GM23338 (cell line): ENCODE data around the gene FUZ. TPM values are rescaled to one million over a fixed set of nuclear protein-coding genes. Genes with fewer than 3 reads are reported as not detected.

Experiments used
- ATAC-seq: fragments of 200-7000 bp; cut with Tn5 transposase; 3 replicates; pipeline ENCODE4 v1.9.1; 2020
- DNase-seq: peaks from one replicate; pipeline ENCODE4 v3.0.0-alpha.2; 2015; ENCODE audit warnings: low spot score
- H2AFZ ChIP-seq: fragments of 200-600 bp; sonication (generic); 2 replicates; pipeline ENCODE4 v1.8.0; 2016; ENCODE audit warnings: antibody characterized with exemption, mild to moderate bottlenecking, moderate library complexity
- H3F3A ChIP-seq: fragments of 200-600 bp; sonication (generic); replicated peaks from 2 replicates; pipeline ENCODE4 v1.8.0; 2017; ENCODE audit warnings: antibody characterized with exemption, mixed run types, low read depth
- H3K27ac ChIP-seq: fragments of 200-600 bp; sonication (generic); 2 replicates; pipeline ENCODE4 v1.6.1; 2016; ENCODE audit warnings: low read depth
- H3K27me3 ChIP-seq: fragments of 200-600 bp; sonication (generic); 2 replicates; pipeline ENCODE4 v1.8.0; 2016; ENCODE audit warnings: mild to moderate bottlenecking, mixed run types, moderate library complexity; ENCODE audit not compliant: insufficient read depth
- H3K36me3 ChIP-seq: fragments of 200-600 bp; sonication (generic); 2 replicates; pipeline ENCODE4 v1.8.0; 2016; ENCODE audit warnings: mild to moderate bottlenecking; ENCODE audit not compliant: insufficient read depth
- H3K4me1 ChIP-seq: fragments of 200-600 bp; sonication (generic); 2 replicates; pipeline ENCODE4 v1.8.0; 2016; ENCODE audit warnings: mild to moderate bottlenecking, moderate library complexity; ENCODE audit not compliant: insufficient read depth
- H3K4me2 ChIP-seq: fragments of 200-600 bp; sonication (generic); 2 replicates; pipeline ENCODE4 v1.7.1; 2017; ENCODE audit warnings: mixed run types
- H3K4me3 ChIP-seq: fragments of 200-600 bp; sonication (generic); 2 replicates; pipeline ENCODE4 v1.6.1; 2016; ENCODE audit warnings: mixed run types
- H3K79me2 ChIP-seq: fragments of 200-600 bp; sonication (generic); replicated peaks from 2 replicates; pipeline ENCODE4 v1.8.0; 2017; ENCODE audit warnings: mild to moderate bottlenecking; ENCODE audit not compliant: insufficient read depth
- H3K9me2 ChIP-seq: fragments of 200-600 bp; sonication (generic); 2 replicates; pipeline ENCODE4 v1.8.0; 2017; ENCODE audit not compliant: insufficient read depth
- H4K20me1 ChIP-seq: fragments of 200-600 bp; sonication (generic); replicated peaks from 2 replicates; pipeline ENCODE4 v1.8.0; 2017; ENCODE audit warnings: mild to moderate bottlenecking; ENCODE audit not compliant: insufficient read depth
- H3K27ac Mint-ChIP-seq: 2 replicates; pipeline ENCODE4 v1.8.0; 2020; ENCODE audit warnings: inconsistent platforms, mild to moderate bottlenecking, moderate library complexity, mixed read lengths
- H3K27me3 Mint-ChIP-seq: 3 replicates; pipeline ENCODE4 v1.8.0; 2022; ENCODE audit warnings: low read depth, mild to moderate bottlenecking, moderate library complexity, mixed read lengths, inconsistent platforms; ENCODE audit not compliant: insufficient read depth, poor library complexity
- H3K36me3 Mint-ChIP-seq: 3 replicates; pipeline ENCODE4 v1.8.0; 2021; ENCODE audit warnings: low read depth, mild to moderate bottlenecking, inconsistent platforms, moderate library complexity, mixed read lengths
- H3K4me1 Mint-ChIP-seq: 3 replicates; pipeline ENCODE4 v1.8.0; 2020; ENCODE audit warnings: mild to moderate bottlenecking, inconsistent platforms, mixed read lengths
- H3K4me3 Mint-ChIP-seq: 3 replicates; pipeline ENCODE4 v1.8.0; 2021; ENCODE audit warnings: moderate library complexity, mild to moderate bottlenecking, inconsistent platforms, mixed read lengths
- H3K9me3 Mint-ChIP-seq: 3 replicates; pipeline ENCODE4 v1.8.0; 2020; ENCODE audit warnings: moderate library complexity, mild to moderate bottlenecking, inconsistent platforms, mixed read lengths
- CREB1 ChIP-seq: fragments of 250-450 bp; sonication (Bioruptor Pico); IDR thresholded peaks from 2 replicates; pipeline ENCODE4 v1.5.0; 2020; ENCODE audit warnings: low read depth, mild to moderate bottlenecking, moderate library complexity
- CTCF ChIP-seq, 2 experiments: fragments of 200-600 bp in 1 of 2; sonication (generic) in 1 of 2; conservative IDR thresholded peaks; 2 replicates each; pipeline versions ENCODE4 v1.5.1 to v1.6.1; 2016 to 2017; ENCODE audit warnings: antibody characterized with exemption in 2 of 2, low read depth in 2 of 2, mild to moderate bottlenecking in 2 of 2, moderate library complexity in 1 of 2
- EZH2 ChIP-seq: fragments of 200-600 bp; sonication (generic); IDR thresholded peaks from one replicate; pipeline ENCODE4 v1.8.0; 2017; ENCODE audit warnings: antibody characterized with exemption, mild to moderate bottlenecking, low read depth; ENCODE audit not compliant: unreplicated experiment
- EZH2phosphoT487 ChIP-seq: fragments of 200-600 bp; sonication (generic); IDR thresholded peaks from one replicate; pipeline ENCODE4 v1.8.1; 2018; ENCODE audit warnings: antibody characterized with exemption; ENCODE audit not compliant: unreplicated experiment
- NANOG ChIP-seq: IDR thresholded peaks from 2 replicates; pipeline ENCODE4 v1.6.1; 2016; ENCODE audit warnings: antibody characterized with exemption, borderline replicate concordance
- POLR2AphosphoS5 ChIP-seq: IDR thresholded peaks from 2 replicates; pipeline ENCODE4 v1.6.1; 2016; ENCODE audit warnings: antibody characterized with exemption, low read depth
- REST ChIP-seq: IDR thresholded peaks from one replicate; pipeline ENCODE4 v1.6.1; 2018; ENCODE audit warnings: antibody characterized with exemption; ENCODE audit not compliant: unreplicated experiment
- polyA plus RNA-seq: library from polyadenylated mRNA; unstranded; fragments of >200 nt; fragmentation: Nextera tagmentation; extraction: Ambion mirVana; gene quantifications from 2 replicates; pipeline ENCODE4 v1.2.1, GENCODE V29; 2016
- total RNA-seq: library from RNA; depleted of rRNA; stranded (reverse); fragments of >200 nt; shearing (Covaris generic); gene quantifications from 2 replicates; pipeline ENCODE4 v1.2.3, GENCODE V29; 2014
- TF ChIP-seq, protein P1 (sequence below): IDR thresholded peaks from 2 replicates; pipeline ENCODE4 v1.6.1; 2016; ENCODE audit warnings: antibody characterized with exemption

Gene FUZ
- total and polyA plus RNA-seq, 2 experiments from 2014 or later = 24.3 to 34.8 TPM

DNA sequence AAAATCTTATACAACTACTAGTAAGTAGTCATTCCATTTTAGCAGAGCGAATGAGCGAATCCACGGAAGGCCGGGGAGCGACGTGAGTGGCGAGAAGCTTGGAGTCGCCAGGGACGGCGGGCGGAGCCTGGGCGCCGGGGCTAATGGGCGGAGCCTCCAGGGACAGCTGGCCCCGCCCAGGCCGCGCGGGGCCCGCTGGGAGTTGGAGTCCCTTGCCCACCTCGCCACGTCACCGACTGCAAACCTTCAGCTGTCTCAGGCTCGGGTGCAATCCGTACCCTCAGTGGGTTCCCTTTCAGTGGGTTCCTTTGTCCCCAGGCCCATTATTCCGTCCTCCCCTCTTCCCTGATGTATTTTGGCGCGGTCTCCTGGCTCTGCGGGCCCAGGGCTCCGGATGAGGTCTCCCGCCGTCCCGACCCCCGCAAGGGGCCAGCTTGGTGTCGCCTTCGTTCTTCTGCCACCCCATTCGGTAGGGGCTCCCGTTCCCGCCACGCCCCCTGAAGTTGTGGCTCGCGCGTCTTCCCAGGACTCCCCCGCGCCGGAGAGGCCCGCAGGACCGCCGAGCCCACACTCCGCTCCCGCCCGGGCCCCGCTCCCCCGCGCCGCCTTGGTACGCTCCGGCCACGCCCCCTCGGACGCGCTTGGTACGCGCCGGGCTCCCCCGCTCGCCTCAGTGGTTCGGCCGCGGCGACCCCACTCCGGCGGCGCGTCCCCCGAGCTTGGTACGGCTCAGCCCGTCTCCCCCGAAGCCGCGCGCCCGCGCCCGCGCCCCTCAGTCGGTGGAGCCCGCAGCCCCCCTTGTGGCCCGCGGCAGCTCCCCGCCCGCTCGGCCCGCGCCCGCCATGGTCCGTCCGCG, 37.6 kb upstream of the FUZ start, which contains the start of gene PTOV1:
TSS of gene PTOV1 (plus strand) at position 673 of the 856 bp plus-strand sequence.
- peaks cover 37% of the 10 kb centered on the region for H3K79me2 ChIP-seq
- TF ChIP-seq EZH2phosphoT487 = no peak
- TF ChIP-seq CREB1 (CRISPR knock-in tag) = peak; percentile 97
- TF ChIP-seq POLR2AphosphoS5 = peak; percentile 44
- TF ChIP-seq EZH2 = no peak
- TF ChIP-seq, protein P1, sequence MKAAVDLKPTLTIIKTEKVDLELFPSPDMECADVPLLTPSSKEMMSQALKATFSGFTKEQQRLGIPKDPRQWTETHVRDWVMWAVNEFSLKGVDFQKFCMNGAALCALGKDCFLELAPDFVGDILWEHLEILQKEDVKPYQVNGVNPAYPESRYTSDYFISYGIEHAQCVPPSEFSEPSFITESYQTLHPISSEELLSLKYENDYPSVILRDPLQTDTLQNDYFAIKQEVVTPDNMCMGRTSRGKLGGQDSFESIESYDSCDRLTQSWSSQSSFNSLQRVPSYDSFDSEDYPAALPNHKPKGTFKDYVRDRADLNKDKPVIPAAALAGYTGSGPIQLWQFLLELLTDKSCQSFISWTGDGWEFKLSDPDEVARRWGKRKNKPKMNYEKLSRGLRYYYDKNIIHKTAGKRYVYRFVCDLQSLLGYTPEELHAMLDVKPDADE = peak; percentile 46; the same call in 1 of the 2 replicates
- no peak for TF ChIP-seq NANOG
- H3K27ac Mint-ChIP-seq = peak within 1 kb of the TSS; percentile 95

GRCh38 chr19:49850221-49850486, 37.1 kb upstream of the FUZ start:
- H2AFZ ChIP-seq = peak overlapping the region; percentile 11; the same call in 1 of the 2 replicates
- Mint-ChIP-seq H3K9me3 (peaks cover 10% of the 10 kb centered on the region; the same call in 2 of the 3 replicates), H3K27ac (no peak overlapping the region), H3K36me3 (peaks cover 37% of the 10 kb centered on the region), H3K4me1 (peaks cover 24% of the 10 kb centered on the region), H3K4me3 (peak overlapping the region; percentile 78), H3K27me3 (peaks cover 19% of the 10 kb centered on the region)
- ATAC-seq = peak; percentile 2; the same call in 2 of the 3 replicates
- H3K4me3 ChIP-seq = peak overlapping the region; percentile 88
- peaks cover 37% of the 10 kb centered on the region for H3K79me2 ChIP-seq
- H3F3A ChIP-seq = peaks cover 22% of the 10 kb centered on the region
- peaks cover 31% of the 10 kb centered on the region for H4K20me1 ChIP-seq
- peak overlapping the region; percentile 94 for H3K4me2 ChIP-seq
- 0 out of 2 replicates have a peak overlapping the region, but pooled peaks have one; percentile 24 for H3K27ac ChIP-seq
- H3K9me2 ChIP-seq = 0 out of 2 replicates have a peak, but pooled peaks cover 3% of the 10 kb centered on the region
- H3K36me3 ChIP-seq = no peaks in the 10 kb centered on the region; the same call in 1 of the 2 replicates
- peaks cover 21% of the 10 kb centered on the region for H3K4me1 ChIP-seq
- no peak for DNase-seq
- no peaks in the 10 kb centered on the region for H3K27me3 ChIP-seq
- TF ChIP-seq REST (no peak), CTCF (conservative IDR thresholded peaks at IDR 0.05; ENCODE audit: low read depth in 2 of 2) (no peak), EZH2 (no peak)

More for the DNA sequence above, 37.6 kb upstream of the FUZ start, which contains the start of gene PTOV1:
- H3K9me3 Mint-ChIP-seq = peaks cover 10% of the 10 kb centered on the region; the same call in 2 of the 3 replicates
- Histone ChIP-seq H3K9me2 (0 out of 2 replicates have a peak, but pooled peaks cover 3% of the 10 kb centered on the region), H4K20me1 (peaks cover 31% of the 10 kb centered on the region), H3K27ac (peak within 1 kb of the TSS; percentile 99), H3K27me3 (no peaks in the 10 kb centered on the region), H3K4me1 (peaks cover 21% of the 10 kb centered on the region), H3K4me2 (peak within 1 kb of the TSS; percentile 95), H3K4me3 (peak within 1 kb of the TSS; percentile 88), H3F3A (peaks cover 25% of the 10 kb centered on the region), H3K36me3 (no peaks in the 10 kb centered on the region; the same call in 1 of the 2 replicates), H2AFZ (peak within 1 kb of the TSS; percentile 83; the same call in 1 of the 2 replicates)
- H3K4me1 Mint-ChIP-seq = peaks cover 24% of the 10 kb centered on the region
- DNase-seq (peak; percentile 94), ATAC-seq (peak; percentile 75)
- peaks cover 24% of the 10 kb centered on the region for H3K27me3 Mint-ChIP-seq
- peak within 1 kb of the TSS; percentile 85 for H3K4me3 Mint-ChIP-seq
- peaks cover 43% of the 10 kb centered on the region for H3K36me3 Mint-ChIP-seq
